Activated naive CD4-positive, alpha-beta T cell treated with anti-CD3 and anti-CD28 coated beads, Interleukin-2, amount 50 U/mL, for 16 hours (primary cell): ENCODE data around the gene NTN1.
"Not testable (repeated sequence)": the region's sequence is repeated elsewhere in the genome, so short reads cannot be mapped to it uniquely, and the experiment has no call there.

ENCODE experiments used
- DNase-seq: peaks from one replicate; pipeline ENCODE4 v3.0.0-alpha.2; 2020

Gene NTN1

GRCh38 chr17:9090641-9091096 is 69.4 kb downstream of the NTN1 start:
- DNase-seq, result no peak

- DNase-seq, result no peak
Observed at GRCh38 chr17:9094193-9094592, 72.9 kb downstream of the NTN1 start.

- no peak for DNase-seq
Observed at GRCh38 chr17:9095390-9095789, 74.1 kb downstream of the NTN1 start.

- no peak for DNase-seq
Observed at GRCh38 chr17:9098242-9098825, 77.0 kb downstream of the NTN1 start.

GRCh38 chr17:9101356-9101755 is 80.0 kb downstream of the NTN1 start:
- DNase-seq, result no peak

- DNase-seq, result not testable (repeated sequence)
Observed at GRCh38 chr17:9103193-9103592, 81.9 kb downstream of the NTN1 start.

- no peak for DNase-seq
Observed at GRCh38 chr17:9104370-9105041, 83.2 kb downstream of the NTN1 start.

- DNase-seq, result no peak
Observed at GRCh38 chr17:9105068-9105868, 84.0 kb downstream of the NTN1 start.

- not testable (repeated sequence) for DNase-seq
Observed at GRCh38 chr17:9106278-9106677, 85.0 kb downstream of the NTN1 start.

- no peak for DNase-seq
Observed at GRCh38 chr17:9107527-9107926, 86.2 kb downstream of the NTN1 start.

- no peak for DNase-seq
Observed at GRCh38 chr17:9108146-9108545, 86.8 kb downstream of the NTN1 start.

- DNase-seq, result no peak
Observed at GRCh38 chr17:9109933-9110332, 88.6 kb downstream of the NTN1 start.

- no peak for DNase-seq
Observed at GRCh38 chr17:9110501-9110900, 89.2 kb downstream of the NTN1 start.

- DNase-seq, result peak; percentile 54
Observed at GRCh38 chr17:9115214-9116191, 94.2 kb downstream of the NTN1 start.

- no peak for DNase-seq
Observed at GRCh38 chr17:9116311-9116835, 95.1 kb downstream of the NTN1 start.

GRCh38 chr17:9116861-9117568 is 95.7 kb downstream of the NTN1 start:
- no peak for DNase-seq

- no peak for DNase-seq
Observed at GRCh38 chr17:9120471-9120870, 99.2 kb downstream of the NTN1 start.

GRCh38 chr17:9121186-9121820 is 100.0 kb downstream of the NTN1 start:
- no peak for DNase-seq

GRCh38 chr17:9123594-9124553 is 102.6 kb downstream of the NTN1 start:
- no peak for DNase-seq

GRCh38 chr17:9124554-9124935 is 103.2 kb downstream of the NTN1 start:
- no peak for DNase-seq
